GM10248 (cell line): ENCODE results near the gene STPG3.
"Not testable (repeated sequence)": the region's sequence is repeated elsewhere in the genome, so short reads cannot be mapped to it uniquely, and the experiment has no call there.

Experiments
- CTCF ChIA-PET: fragments of 300-600 bp; sonication (Branson Sonifier 250); formaldehyde crosslinking; extraction: SDS; loops from one replicate; lab custom pipeline; 2021; ENCODE audit warnings: antibody characterized with exemption; lab: Yijun Ruan, JAX
- POLR2A ChIA-PET: fragments of 350-650 bp; sonication (Branson Sonifier 250); formaldehyde crosslinking; extraction: SDS; loops from one replicate; lab custom pipeline; 2020; ENCODE audit warnings: antibody characterized with exemption; lab: Yijun Ruan, JAX
- DNase-seq: peaks from one replicate; pipeline ENCODE4 v3.0.0; 2012; ENCODE audit errors: extremely low spot score
- TF ChIP-seq, protein P1 (sequence below): IDR thresholded peaks from 2 replicates; pipeline ENCODE4 v1.5.1; 2012; ENCODE audit warnings: mild to moderate bottlenecking, low read depth; ENCODE audit errors: extremely low read depth, missing control alignments, control extremely low read depth

Gene STPG3

GRCh38 chr9:137236238-137236935, 14.7 kb upstream of the STPG3 start:
- TF ChIP-seq, protein P1, sequence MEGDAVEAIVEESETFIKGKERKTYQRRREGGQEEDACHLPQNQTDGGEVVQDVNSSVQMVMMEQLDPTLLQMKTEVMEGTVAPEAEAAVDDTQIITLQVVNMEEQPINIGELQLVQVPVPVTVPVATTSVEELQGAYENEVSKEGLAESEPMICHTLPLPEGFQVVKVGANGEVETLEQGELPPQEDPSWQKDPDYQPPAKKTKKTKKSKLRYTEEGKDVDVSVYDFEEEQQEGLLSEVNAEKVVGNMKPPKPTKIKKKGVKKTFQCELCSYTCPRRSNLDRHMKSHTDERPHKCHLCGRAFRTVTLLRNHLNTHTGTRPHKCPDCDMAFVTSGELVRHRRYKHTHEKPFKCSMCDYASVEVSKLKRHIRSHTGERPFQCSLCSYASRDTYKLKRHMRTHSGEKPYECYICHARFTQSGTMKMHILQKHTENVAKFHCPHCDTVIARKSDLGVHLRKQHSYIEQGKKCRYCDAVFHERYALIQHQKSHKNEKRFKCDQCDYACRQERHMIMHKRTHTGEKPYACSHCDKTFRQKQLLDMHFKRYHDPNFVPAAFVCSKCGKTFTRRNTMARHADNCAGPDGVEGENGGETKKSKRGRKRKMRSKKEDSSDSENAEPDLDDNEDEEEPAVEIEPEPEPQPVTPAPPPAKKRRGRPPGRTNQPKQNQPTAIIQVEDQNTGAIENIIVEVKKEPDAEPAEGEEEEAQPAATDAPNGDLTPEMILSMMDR, result peak; percentile 99
- CTCF ChIA-PET, result interaction anchor here (0.6 to 8.0 kb wide), 70 partner anchors 9 to 495 kb away, joined by 3 to 92 read pairs (median 6); partner anchors contain the start of genes ANAPC2, CYSRT1, DPP7 and LRRC26
- POLR2A ChIA-PET, result interaction anchor here (0.6 to 1.4 kb wide), 7 partner anchors 10 to 343 kb away, joined by 3 to 6 read pairs (median 4); partner anchors contain the start of gene TPRN

DNA sequence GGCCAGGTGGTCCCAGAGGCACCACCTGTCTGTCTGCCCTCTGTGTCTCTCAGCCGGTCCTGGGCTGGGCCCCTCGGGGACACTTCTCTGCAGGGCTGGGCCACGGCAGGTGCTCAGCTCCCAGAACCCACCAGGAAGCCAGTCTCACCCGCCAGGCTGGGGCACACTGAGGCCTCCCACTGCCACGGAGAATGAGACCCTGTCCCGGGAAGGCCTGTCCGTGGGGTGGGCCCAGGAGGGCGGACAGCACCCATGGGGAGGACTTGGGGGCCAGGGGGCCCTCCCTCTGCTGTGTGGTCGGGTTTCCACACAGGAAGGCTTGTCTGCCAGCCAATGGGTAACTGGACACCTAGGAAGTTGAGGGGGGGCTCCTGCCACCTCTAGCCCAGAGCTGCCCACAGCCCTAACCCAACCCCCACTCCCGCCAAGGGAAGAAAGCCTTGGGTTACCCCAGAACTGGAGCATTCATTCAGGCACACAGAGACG, 14.1 kb upstream of the STPG3 start:
- DNase-seq, result no peak
- POLR2A ChIA-PET, result interaction anchor here (0.9 to 1.4 kb wide), 4 partner anchors 9 to 36 kb away, joined by 3 to 6 read pairs (median 4); partner anchors contain the start of gene TPRN
- TF ChIP-seq, protein P1, result no peak
- CTCF ChIA-PET, result interaction anchor here (0.6 to 8.0 kb wide), 69 partner anchors 8 to 495 kb away, joined by 3 to 92 read pairs (median 6); partner anchors contain the start of genes ANAPC2, CYSRT1, DPP7 and LRRC26

More at GRCh38 chr9:137236238-137236935, 14.7 kb upstream of the STPG3 start:
- peak; percentile 95 for DNase-seq

GRCh38 chr9:137237759-137238726, 13.0 kb upstream of the STPG3 start:
- ChIA-PET POLR2A (interaction anchor here (1.4 kb wide), 1 partner anchor 16 kb away, joined by 3 read pairs; no protein-coding TSS in a partner anchor), CTCF (interaction anchor here (1.0 to 8.0 kb wide), 29 partner anchors 7 to 496 kb away, joined by 3 to 92 read pairs (median 10); partner anchors contain the start of genes ANAPC2, CYSRT1, MAN1B1 and NELFB)
- TF ChIP-seq, protein P1, result no peak
- no peak for DNase-seq

DNA sequence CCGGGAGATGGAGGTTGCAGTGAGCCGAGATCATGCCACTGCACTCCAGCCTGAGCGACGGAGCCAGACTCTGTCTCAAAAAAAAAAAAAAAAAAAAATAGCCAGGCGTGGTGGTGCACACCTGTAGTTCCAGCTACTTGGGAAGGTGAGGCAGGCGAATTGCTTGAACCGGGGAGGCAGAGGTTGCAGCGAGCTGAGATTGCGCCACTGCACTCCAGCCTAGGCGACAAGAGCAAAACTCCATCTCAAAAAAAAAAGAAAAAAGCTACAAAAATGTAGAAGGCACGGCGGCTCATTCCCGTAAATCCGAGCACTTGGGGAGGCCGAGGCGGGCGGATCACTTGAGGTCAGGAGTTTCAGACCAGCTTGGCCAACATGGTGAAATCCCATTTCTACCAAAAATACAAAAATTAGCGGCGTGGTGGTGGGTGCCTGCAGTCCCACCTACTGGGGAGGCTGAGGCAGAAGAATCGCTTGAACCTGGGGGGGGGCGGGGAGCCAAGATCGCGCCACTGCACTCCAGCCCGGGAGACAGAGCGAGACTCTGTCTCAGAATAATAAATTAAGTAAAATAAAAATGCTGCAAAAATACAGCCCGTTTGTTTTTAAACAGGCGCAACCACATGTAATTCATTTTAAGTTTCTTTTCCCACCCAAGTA, 11.4 kb upstream of the STPG3 start:
- POLR2A ChIA-PET, result interaction anchor here (0.5 to 6.8 kb wide), 11 partner anchors 8 to 171 kb away, joined by 3 to 124 read pairs (median 9); partner anchors contain the start of genes CYSRT1, MAN1B1, NELFB and NRARP
- not testable (repeated sequence) for DNase-seq
- CTCF ChIA-PET, result interaction anchor here (0.8 to 8.0 kb wide), 9 partner anchors 15 to 303 kb away, joined by 3 to 92 read pairs (median 3); partner anchors contain the start of genes CYSRT1, EXD3, LRRC26 and NOXA1

- POLR2A ChIA-PET, result interaction anchor here (0.5 to 6.8 kb wide), 43 partner anchors 9 to 293 kb away, joined by 3 to 124 read pairs (median 5); partner anchors contain the start of genes ANAPC2, CYSRT1, EXD3 and MAN1B1
- TF ChIP-seq, protein P1, result peak; percentile 26
- CTCF ChIA-PET, result interaction anchor here (0.8 to 8.0 kb wide), 11 partner anchors 10 to 304 kb away, joined by 3 to 92 read pairs (median 4); partner anchors contain the start of genes CYSRT1, EXD3, LRRC26 and NELFB
- peak; percentile 66 for DNase-seq
Measured at GRCh38 chr9:137240318-137240840, 10.7 kb upstream of the STPG3 start.
